GM18951 (cell line): ENCODE results near the gene DEDD.

Experiments
- POLR2A ChIP-seq: IDR thresholded peaks from 4 replicates; pipeline ENCODE4 v1.6.1; 2011; ENCODE audit warnings: mild to moderate bottlenecking; ENCODE audit not compliant: insufficient read length, insufficient read depth; ENCODE audit errors: extremely low read depth
- in situ Hi-C: fragments of 300-500 bp; cut with MboI; formaldehyde crosslinking; loops from one replicate; pipeline ENCODE4 v1.12.0; 2022; ENCODE audit warnings: low sequenced_read_pairs, mixed read lengths, inconsistent platforms; ENCODE audit not compliant: unreplicated experiment

Gene DEDD

DNA sequence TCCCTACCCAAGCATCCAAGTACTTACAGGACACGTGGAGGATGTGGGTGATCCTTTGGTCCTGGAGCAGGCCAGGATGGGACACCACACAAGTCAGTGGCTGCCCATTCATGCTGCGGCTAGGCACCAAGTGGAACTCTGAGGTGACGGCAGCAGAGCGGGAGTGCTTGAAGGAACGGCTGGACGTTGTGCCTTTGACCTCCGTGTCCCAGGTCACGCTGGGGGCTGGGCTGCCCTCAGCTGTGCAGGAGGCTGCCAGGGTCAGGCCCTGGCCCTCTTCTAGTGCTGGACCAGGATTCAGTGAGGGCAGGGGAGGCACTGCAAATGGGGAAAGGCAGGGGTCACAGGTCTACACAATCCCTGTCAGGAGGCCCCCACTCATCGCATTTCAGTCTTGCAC, 55.0 kb downstream of the DEDD start:
- no peak for TF ChIP-seq POLR2A
- in situ Hi-C loops, result no loop called here

DNA sequence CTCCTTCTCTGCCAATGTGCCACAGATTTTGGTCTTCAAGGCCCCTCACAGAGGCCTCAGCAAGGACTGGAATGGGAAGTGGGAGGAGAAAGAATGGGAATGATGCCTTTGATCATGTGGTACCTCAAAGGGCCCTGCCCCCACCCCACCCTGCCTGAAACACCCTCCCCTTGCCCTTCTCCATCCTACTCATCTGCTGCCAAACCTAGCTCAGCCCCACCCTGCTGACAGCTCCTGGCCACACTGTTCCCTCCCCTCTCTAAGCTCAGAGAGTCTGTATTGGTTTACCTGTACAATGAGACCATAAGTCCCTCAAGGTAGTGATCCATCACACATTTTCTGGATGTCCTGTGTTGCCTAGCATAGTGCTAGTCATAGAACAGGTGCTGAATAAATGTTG, 56.1 kb downstream of the DEDD start:
- TF ChIP-seq POLR2A, result no peak
- in situ Hi-C loops, result no loop called here

DNA sequence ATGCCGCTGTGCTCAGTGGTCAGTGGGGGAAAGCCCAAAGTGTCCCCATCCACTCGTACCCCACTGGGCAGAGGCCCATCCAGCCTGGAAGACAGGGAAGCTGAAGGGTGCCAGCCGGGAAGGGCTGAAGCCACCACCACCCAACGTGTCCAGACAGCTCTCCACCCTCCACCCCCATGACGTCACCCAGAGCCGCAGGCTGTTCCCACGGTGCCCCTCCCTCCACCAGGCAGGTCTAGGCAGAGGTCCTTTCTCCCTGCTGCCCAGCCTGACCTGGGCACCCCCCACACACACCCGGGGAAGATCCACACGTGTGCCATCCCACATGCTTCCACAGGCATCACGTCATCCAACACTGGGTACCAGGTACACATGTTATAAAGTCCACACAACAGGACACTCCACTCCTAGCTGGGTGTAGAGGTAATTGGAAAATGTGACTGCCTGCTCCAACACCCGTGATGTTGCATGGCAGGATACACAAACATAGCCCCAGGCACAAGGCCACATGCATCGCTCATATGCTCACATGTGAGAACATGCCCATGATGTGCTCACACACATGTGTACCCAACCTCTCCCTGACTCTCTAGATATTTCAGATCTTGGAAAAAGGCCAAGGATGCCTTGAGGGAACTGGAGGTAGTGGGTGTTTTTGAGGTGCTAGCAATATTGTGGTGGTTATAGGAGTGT, 57.6 kb downstream of the DEDD start:
- in situ Hi-C loops, result no loop called here
- no peak for TF ChIP-seq POLR2A

DNA sequence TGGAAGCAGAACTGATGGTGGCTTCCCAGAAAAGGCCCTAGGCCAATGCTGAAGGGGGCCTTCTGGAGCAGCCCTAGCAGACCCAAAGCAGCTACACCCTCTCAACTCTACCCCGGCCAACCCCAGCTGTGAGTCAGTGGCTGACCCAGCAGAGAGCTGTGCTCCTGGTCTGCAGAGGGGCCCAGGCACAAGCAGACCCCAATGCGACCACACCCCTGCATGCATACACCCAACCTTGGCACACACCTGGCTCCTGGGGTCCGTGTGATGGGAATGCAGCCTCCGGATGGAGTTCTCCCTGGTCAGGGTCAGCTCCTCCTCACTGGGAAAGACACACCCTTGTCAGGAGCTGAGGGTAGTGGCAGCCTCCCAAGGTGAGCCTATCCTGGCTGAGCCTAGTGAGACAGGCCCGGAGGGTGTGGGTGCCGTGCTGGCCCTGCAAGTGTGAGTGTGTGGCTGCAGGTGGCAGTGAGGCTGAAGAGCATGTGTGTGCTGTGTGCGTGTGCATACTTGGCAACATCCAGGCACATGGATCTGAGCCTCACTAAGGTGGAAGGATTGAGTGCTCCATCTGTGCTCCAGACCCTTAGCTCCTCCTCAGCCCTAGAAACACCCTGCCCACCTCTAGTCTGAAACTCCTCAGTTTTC, 58.9 kb downstream of the DEDD start:
- in situ Hi-C loops, result no loop called here
- TF ChIP-seq POLR2A, result no peak

DNA sequence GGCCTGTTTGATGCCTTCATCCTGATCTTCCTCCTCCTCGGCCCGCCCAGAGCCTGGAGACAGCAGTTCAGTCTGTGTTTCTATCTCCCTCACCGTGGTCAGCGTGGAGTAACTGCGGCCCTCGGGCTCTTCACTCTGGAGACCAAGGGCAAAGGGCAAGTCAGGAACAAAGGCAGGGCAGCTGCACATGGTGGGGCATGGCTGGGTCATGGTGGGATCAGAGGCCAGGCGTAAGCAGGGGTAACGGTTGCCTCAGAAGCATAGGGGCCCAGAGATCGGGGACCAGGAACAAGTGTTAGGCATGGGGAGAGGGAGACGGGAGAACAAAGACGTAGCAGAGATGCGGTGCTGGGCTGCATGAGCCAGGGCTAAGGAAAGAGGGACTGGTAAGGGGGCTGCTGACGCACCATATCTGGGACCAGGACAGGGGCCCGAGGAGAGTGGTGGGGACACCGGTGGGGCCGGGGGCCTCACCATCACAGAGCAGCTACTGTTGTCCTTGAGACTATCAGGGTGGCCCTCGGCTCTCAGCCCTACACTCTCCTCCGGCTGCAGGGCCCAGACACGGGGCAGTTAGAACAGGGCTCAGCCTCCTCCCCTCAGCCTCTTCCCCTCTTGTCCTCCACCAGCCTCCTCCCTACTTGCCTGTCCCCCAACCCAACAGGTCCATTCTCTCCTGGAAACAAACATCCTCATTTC, 59.6 kb downstream of the DEDD start:
- no peak for TF ChIP-seq POLR2A
- in situ Hi-C loops, result no loop called here

DNA sequence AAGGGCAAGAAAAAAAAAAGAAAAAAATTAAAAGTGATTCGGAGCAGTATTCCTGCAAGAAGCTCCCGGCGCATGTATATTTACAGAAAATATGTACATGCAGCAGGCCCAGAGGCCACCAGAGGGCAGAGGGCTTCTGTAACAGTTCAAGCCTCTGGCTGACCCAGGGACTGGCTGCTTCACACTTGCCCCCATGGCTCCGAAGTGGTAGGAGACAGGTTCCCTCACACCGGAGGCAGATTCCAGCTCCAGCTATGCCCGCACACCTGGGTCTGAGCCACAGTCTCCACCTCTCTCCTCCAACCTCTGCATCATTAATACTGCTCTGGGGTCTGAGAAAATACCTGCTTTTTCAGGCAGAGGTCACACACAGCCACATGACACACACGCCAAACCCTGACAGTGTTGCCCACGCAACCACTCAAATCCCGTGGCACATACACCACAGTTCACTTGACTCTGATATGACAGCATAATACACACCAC, 60.5 kb downstream of the DEDD start:
- TF ChIP-seq POLR2A, result no peak
- in situ Hi-C loops, result no loop called here
